T-helper 1 cell treated with Interleukin-12 subunit alpha and Interleukin-12 subunit beta and Interleukin-4 antibody, amounts not matched to agents 30 μg/mL and 1 μg/mL, for 36 hours (primary cell): ENCODE measurements around the gene RFTN1.

Source experiments
- H3K27ac Mint-ChIP-seq: one replicate; pipeline ENCODE4 v1.8.0; 2021; ENCODE audit warnings: mild to moderate bottlenecking, mixed read lengths
- H3K27me3 Mint-ChIP-seq: one replicate; pipeline ENCODE4 v1.8.0; 2021; ENCODE audit warnings: low read depth, mixed read lengths
- H3K36me3 Mint-ChIP-seq: one replicate; pipeline ENCODE4 v1.8.0; 2021; ENCODE audit warnings: low read depth, mixed read lengths
- H3K4me1 Mint-ChIP-seq: one replicate; pipeline ENCODE4 v1.8.0; 2021; ENCODE audit warnings: low read depth, mixed read lengths
- H3K4me3 Mint-ChIP-seq: one replicate; pipeline ENCODE4 v1.8.0; 2021; ENCODE audit warnings: mild to moderate bottlenecking, moderate library complexity, mixed read lengths
- H3K9me3 Mint-ChIP-seq: one replicate; pipeline ENCODE4 v1.8.0; 2021; ENCODE audit warnings: mixed read lengths

Gene RFTN1

DNA sequence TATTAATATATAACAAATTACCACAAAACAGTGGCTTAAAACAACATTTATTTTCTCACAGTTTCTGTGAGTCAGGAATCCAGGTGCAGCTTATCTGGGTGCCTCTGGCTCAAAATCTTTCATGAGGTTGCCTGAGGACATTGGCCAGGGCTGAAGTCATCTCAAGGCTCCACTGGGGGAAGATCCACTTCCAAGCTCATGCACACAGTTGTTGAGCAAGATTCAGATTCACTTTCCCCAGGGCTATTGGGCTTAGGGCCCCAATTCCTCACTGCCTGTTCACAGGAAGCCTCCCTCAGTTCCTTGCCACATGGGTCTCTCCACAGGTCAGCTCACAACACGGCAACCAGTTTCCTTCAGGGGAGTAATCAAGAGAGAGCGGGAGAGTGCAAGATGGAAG, 35.0 kb downstream of the RFTN1 start:
- H3K9me3 Mint-ChIP-seq: no peaks in the 10 kb centered on the region
- H3K27me3 Mint-ChIP-seq: no peaks in the 10 kb centered on the region
- peaks cover 45% of the 10 kb centered on the region for H3K36me3 Mint-ChIP-seq
- peaks cover 74% of the 10 kb centered on the region for H3K4me1 Mint-ChIP-seq
- no peak overlapping the region for H3K4me3 Mint-ChIP-seq
- H3K27ac Mint-ChIP-seq: no peak overlapping the region

DNA sequence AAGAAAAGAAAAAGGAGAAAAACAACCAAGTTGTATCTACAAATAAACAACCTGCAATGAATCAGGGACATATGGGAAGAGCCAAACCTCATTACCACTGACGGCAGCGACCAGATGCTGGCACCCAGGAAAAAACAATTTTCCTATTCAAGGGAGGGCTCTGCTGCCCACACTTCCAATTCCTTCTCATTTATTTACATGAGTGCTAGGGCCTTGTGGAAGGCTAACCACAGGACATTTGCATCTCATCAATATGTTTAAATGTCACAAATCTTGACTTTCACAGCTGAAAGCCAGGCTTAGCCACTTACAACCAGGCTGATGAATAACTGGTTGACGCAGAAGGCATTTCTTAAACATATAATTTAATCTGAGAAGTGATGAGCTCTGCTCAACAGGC, 36.0 kb downstream of the RFTN1 start:
- H3K4me1 Mint-ChIP-seq: peaks cover 64% of the 10 kb centered on the region
- H3K36me3 Mint-ChIP-seq: peaks cover 53% of the 10 kb centered on the region
- H3K27ac Mint-ChIP-seq: no peak overlapping the region
- H3K4me3 Mint-ChIP-seq: no peak overlapping the region
- H3K9me3 Mint-ChIP-seq: no peaks in the 10 kb centered on the region
- H3K27me3 Mint-ChIP-seq: no peaks in the 10 kb centered on the region

DNA sequence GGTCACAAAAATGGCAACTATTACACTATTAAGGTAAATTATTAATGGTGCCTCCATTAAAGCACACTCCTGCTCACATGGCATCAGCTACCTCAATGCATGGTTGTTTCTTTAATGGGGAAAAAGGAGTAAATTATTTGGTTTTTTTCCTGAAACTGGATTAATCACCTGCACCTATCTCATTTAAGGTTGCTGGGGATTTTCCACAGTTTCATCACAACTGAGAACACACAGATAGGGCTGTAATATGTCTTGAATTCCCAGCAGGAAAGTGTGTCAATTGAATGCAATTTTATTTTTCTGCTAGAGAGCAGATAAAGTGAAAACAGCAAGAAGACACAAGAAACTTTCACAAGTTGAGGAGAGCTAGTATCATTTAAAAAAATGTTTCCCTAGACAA, 36.4 kb downstream of the RFTN1 start:
- Mint-ChIP-seq H3K4me3 (no peak overlapping the region), H3K27me3 (no peaks in the 10 kb centered on the region), H3K9me3 (peaks cover under 1% of the 10 kb centered on the region), H3K27ac (no peak overlapping the region), H3K4me1 (peaks cover 61% of the 10 kb centered on the region), H3K36me3 (peaks cover 57% of the 10 kb centered on the region)

DNA sequence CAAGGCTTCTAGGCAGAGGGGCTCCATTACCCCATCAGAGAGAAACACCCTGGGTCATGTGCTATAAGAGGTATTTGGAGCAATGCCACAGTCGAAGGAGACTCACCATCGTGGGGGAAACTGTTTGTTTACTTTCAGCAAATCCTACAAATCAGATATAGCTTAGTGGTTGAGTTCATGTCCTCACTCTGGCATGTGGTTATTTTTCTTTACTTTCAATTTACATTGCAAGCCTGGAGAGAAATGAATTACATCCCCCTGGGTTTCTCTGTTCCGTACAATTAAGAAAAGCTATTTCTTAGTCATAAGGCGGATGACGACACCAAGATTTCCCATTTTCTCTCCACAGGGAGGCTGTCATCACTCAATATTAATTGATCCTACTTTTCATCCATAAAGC, 36.9 kb downstream of the RFTN1 start:
- Mint-ChIP-seq H3K27ac (peak overlapping the region; percentile 24), H3K4me1 (peaks cover 58% of the 10 kb centered on the region), H3K9me3 (peaks cover 4% of the 10 kb centered on the region), H3K27me3 (no peaks in the 10 kb centered on the region), H3K4me3 (peak overlapping the region; percentile 8), H3K36me3 (peaks cover 60% of the 10 kb centered on the region)

DNA sequence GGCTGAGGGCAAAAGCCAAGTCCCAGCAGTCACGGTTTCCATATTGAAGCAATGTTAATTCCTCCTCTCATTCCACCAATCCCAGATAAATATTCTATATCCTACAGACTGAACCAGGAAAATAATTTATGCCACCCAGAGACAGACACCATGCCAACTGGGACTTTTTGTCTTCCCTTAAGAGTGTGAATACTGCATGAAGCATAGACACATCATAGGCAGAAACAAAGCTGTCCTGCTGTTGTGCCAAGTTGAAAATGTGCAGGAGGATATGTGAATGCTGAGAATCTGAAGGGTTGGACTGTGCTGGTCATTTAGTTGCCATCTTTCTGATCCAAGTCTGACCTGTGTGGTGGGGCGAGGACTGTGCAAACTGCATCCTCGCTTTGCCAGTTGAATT, 37.7 kb downstream of the RFTN1 start:
- Mint-ChIP-seq H3K27me3 (no peaks in the 10 kb centered on the region), H3K27ac (no peak overlapping the region), H3K4me3 (no peak overlapping the region), H3K36me3 (peaks cover 61% of the 10 kb centered on the region), H3K9me3 (peaks cover 10% of the 10 kb centered on the region), H3K4me1 (peaks cover 50% of the 10 kb centered on the region)

DNA sequence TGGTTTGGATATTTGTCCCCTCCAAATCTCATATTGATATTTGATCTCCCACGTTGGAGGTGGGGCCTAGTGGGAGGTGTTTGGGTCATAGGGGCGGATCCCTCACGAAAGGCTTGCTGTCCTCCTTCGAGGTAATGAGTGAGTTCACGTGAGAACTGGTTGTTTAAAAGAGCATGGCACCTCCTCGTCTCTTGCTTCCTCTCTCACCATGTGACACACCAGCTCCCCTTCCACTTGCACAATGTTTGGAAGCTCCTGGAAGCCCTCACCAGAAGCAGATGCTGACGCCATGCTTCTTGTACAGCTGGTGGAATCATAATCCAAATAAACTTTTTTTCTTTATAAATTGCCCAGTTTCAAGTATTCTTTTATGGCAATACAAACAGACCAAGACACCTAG, 38.6 kb downstream of the RFTN1 start:
- H3K27ac Mint-ChIP-seq: no peak overlapping the region
- peaks cover 50% of the 10 kb centered on the region for H3K4me1 Mint-ChIP-seq
- peaks cover 18% of the 10 kb centered on the region for H3K9me3 Mint-ChIP-seq
- H3K36me3 Mint-ChIP-seq: peaks cover 69% of the 10 kb centered on the region
- no peak overlapping the region for H3K4me3 Mint-ChIP-seq
- no peaks in the 10 kb centered on the region for H3K27me3 Mint-ChIP-seq

DNA sequence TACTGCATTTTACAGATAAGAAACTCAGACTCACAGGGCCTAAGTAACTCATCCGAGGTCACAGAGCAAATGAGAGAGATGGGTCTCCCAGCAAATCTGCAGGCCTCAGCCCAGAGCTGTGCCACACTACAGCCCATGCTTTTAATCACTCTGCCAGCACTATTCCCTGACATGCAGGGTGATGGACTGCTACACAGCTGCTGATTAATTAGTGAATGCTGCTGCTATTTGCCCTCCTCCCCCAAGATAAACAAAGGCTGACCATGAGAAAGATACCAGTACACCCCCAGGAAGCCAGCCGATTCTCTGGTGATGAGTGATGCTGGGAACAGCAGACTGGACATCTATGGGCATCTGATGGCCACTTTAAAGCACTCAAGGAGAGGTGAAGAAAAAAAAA, 39.3 kb downstream of the RFTN1 start:
- H3K9me3 Mint-ChIP-seq: peaks cover 18% of the 10 kb centered on the region
- H3K27ac Mint-ChIP-seq: peak overlapping the region; percentile 3
- peaks cover 71% of the 10 kb centered on the region for H3K36me3 Mint-ChIP-seq
- H3K4me3 Mint-ChIP-seq: no peak overlapping the region
- H3K27me3 Mint-ChIP-seq: no peaks in the 10 kb centered on the region
- peaks cover 53% of the 10 kb centered on the region for H3K4me1 Mint-ChIP-seq

DNA sequence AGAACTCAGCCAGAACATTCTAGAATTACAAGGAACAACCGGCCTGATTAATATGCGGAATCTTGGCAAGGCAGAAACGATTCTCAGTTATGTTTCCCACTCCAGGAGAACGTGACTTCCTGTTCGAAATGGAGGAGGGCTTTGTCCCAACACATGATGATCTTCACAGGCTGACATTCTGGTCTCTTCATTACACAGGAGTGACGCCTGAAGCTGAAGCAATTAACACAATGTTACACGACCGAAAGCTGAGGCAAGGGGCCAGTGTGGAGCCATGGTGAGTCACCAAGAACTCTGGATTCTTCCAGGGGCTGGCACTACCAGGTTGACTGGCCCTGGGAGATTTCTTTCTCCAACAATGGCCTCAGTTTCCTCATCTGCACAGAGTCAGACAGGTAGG, 40.9 kb downstream of the RFTN1 start:
- peaks cover 66% of the 10 kb centered on the region for H3K36me3 Mint-ChIP-seq
- no peak overlapping the region for H3K4me3 Mint-ChIP-seq
- H3K27ac Mint-ChIP-seq: no peak overlapping the region
- peaks cover 55% of the 10 kb centered on the region for H3K4me1 Mint-ChIP-seq
- peaks cover 18% of the 10 kb centered on the region for H3K9me3 Mint-ChIP-seq
- H3K27me3 Mint-ChIP-seq: no peaks in the 10 kb centered on the region

DNA sequence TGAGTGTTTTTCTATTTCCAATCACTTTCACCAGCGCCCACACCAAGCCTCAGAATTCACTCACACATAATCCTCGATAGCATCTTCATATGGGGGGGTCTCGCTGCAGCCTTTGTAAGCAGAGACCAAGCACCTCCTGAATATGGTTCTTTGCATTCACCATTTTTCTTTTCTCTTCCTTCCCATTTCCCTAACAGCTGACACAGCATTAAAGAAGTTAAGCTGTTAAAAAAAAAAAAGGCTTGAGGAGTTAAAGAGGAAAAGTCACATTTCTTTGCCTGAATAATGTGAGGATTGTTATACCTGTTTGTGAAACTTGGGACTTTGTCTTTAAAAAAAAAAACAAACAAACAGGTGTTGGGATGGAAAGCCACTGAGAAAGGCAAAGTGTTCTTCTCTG, 41.6 kb downstream of the RFTN1 start:
- Mint-ChIP-seq H3K27me3 (no peaks in the 10 kb centered on the region), H3K9me3 (peaks cover 18% of the 10 kb centered on the region), H3K4me3 (no peak overlapping the region), H3K27ac (no peak overlapping the region), H3K36me3 (peaks cover 68% of the 10 kb centered on the region), H3K4me1 (peaks cover 53% of the 10 kb centered on the region)

DNA sequence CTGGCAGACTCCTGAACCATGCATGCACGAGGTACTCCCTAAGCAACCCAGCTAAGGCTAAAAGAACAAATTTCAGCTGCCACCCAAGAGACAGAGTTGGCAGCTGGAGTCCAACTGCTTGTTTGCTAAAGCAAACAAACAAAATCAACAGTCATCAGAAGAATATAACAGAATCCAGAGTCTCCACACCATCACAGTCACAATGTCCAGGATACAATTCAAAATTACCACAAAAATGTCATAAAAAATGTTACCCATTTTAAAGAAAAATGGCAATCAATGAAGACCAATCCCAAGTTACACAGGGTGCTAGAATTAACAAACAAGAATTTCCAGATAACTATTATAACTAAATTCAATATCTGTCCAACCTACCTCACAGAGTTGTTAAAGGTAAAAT, 42.9 kb downstream of the RFTN1 start:
- Mint-ChIP-seq H3K9me3 (peaks cover 18% of the 10 kb centered on the region), H3K27ac (no peak overlapping the region), H3K4me3 (no peak overlapping the region), H3K36me3 (peaks cover 68% of the 10 kb centered on the region), H3K4me1 (peaks cover 46% of the 10 kb centered on the region), H3K27me3 (no peaks in the 10 kb centered on the region)

DNA sequence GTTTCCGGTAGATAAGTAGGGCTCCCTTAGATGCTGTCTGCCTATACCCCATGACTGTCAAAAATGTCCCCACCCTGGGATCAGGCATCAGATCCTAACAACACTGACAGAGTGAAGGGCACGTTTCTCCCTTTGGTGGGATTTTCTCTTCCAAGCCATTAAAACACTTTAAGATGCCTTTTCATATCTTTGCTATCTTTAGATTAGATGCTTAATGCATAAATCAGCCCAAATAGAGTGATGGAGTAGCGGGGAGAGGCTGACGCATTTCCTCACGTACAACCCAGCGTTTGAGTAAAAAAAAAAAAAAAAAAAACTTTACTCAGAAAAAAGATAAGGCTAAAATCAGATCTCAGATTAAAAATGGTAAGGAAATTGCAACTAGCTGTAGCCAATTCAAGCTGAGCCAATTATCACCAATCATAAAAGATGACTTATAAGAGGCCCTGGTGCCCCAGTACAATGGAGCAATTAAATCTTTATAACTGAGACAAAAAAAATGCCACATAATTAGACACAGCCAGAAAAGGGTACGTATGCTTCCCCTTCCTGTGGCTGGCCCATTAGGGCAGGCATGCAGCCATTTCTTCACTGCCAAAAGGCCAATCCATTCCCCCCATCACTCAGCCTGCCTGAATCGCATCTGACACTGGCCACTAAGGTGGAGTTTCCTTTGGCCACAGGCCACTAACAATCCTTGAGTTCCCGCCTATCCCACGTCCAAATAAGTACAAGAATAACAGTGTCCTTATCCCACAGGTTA, 45.0 kb downstream of the RFTN1 start:
- H3K36me3 Mint-ChIP-seq: peaks cover 63% of the 10 kb centered on the region
- H3K4me1 Mint-ChIP-seq: peaks cover 53% of the 10 kb centered on the region
- no peaks in the 10 kb centered on the region for H3K27me3 Mint-ChIP-seq
- peak overlapping the region; percentile 99 for H3K27ac Mint-ChIP-seq
- peak overlapping the region; percentile 88 for H3K4me3 Mint-ChIP-seq
- peaks cover 18% of the 10 kb centered on the region for H3K9me3 Mint-ChIP-seq

DNA sequence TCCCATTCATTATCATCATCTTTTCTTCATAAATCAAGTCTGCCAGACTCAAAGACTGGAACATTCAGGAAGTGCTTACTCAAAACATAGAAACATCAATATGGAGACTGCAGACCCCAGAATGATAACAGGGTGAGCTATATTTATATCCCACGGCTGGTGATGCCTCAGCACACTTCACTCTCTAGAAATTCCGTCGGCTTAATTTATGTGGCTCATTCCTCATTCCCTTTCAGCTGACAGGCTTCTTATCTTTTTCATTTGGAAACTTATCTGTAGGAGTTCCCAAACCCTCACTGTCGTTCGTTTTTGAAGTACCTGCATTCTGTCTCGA, 45.5 kb downstream of the RFTN1 start:
- Mint-ChIP-seq H3K36me3 (peaks cover 60% of the 10 kb centered on the region), H3K4me1 (peaks cover 57% of the 10 kb centered on the region), H3K27ac (peak overlapping the region; percentile 99), H3K9me3 (peaks cover 18% of the 10 kb centered on the region), H3K4me3 (peak overlapping the region; percentile 88), H3K27me3 (no peaks in the 10 kb centered on the region)

DNA sequence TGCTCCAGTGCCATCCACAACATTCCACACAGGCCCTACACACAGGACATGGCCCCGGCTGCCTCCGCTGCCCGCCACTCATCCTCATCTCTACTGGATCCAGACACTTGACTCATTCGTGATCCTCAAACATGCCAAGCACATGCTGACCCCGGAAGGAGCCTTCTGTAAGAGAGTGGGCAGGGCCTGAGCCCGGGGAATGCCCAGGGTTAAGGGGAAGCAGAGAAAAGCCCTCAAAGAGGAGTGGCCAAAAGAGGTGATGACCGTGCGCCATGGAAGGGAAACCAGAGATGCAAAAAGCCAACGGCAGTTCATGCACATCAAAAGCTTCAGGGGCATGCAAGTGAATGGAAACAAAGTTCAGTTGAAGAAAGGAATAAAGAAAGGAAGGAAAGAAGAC, 46.1 kb downstream of the RFTN1 start:
- H3K27ac Mint-ChIP-seq: peak overlapping the region; percentile 99
- peaks cover 62% of the 10 kb centered on the region for H3K4me1 Mint-ChIP-seq
- peak overlapping the region; percentile 88 for H3K4me3 Mint-ChIP-seq
- no peaks in the 10 kb centered on the region for H3K27me3 Mint-ChIP-seq
- H3K9me3 Mint-ChIP-seq: peaks cover 18% of the 10 kb centered on the region
- peaks cover 54% of the 10 kb centered on the region for H3K36me3 Mint-ChIP-seq

DNA sequence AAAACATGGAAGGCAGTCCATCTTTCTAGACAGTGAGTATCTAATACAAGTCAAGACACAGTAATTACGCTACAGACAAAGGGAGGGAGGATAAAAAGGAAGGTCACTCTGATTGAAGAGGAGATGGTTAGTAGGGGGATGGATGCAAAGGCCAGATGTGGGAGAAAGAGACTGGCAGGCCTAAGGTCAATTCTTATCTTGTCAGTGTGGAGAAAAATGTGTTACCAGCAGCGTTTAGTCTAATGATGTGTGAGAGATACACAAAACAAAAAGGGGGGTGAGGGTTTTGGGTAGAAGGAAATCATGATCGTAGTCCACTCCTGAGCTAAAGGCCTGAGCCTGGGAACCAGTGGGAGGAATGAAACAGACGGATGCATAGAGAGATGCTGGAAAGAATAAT, 46.7 kb downstream of the RFTN1 start:
- peaks cover 65% of the 10 kb centered on the region for H3K4me1 Mint-ChIP-seq
- H3K27me3 Mint-ChIP-seq: no peaks in the 10 kb centered on the region
- peaks cover 48% of the 10 kb centered on the region for H3K36me3 Mint-ChIP-seq
- peak overlapping the region; percentile 99 for H3K27ac Mint-ChIP-seq
- peaks cover 16% of the 10 kb centered on the region for H3K9me3 Mint-ChIP-seq
- H3K4me3 Mint-ChIP-seq: peak overlapping the region; percentile 1

DNA sequence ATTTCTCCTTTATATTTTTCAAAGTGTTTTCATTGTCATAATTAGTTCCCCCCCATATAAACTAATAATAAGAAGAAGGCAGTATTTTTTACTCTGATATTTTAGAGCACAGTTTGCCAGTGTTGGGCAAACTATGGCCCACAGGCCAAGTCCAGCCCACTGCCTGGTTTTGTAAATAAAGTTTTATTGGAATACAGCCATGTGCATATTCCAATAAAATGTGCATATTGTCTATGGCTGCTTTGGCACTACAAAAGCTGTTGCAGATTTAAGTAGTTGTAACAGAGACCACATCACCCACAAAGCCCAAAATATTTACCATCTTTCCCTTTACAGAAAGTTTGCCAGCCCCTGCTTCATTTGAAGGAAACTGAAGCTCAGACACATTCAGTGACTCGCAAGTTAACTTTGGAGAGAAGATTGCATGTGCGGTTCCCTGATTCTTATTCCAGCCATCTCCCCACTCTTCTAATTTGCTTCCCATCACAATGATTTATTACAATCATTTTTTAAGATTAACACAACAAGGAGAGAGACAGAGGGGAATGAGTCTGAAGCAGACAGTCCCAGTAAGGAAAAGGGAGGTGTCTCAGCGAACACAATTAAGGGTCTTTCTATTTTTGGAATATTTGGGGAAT, 48.9 kb downstream of the RFTN1 start:
- peaks cover 66% of the 10 kb centered on the region for H3K4me1 Mint-ChIP-seq
- H3K9me3 Mint-ChIP-seq: no peaks in the 10 kb centered on the region
- peaks cover 36% of the 10 kb centered on the region for H3K36me3 Mint-ChIP-seq
- H3K4me3 Mint-ChIP-seq: no peak overlapping the region
- H3K27ac Mint-ChIP-seq: no peak overlapping the region
- H3K27me3 Mint-ChIP-seq: no peaks in the 10 kb centered on the region
